Heart right ventricle (tissue), 16 donors: ENCODE measurements around the gene LZTS3. TPM values are rescaled to one million over a fixed set of nuclear protein-coding genes. Genes with fewer than 3 reads are reported as not detected.

ENCODE experiments used
- ATAC-seq, 8 donors: fragments of 200-7000 bp; cut with Tn5 transposase; one replicate each; pipeline ENCODE4 v1.9.1; 2020; ENCODE audit warnings: mild to moderate bottlenecking in 8 of 8, moderate library complexity in 8 of 8, moderate number of reproducible peaks in 1 of 8
- DNase-seq, 2 donors: peaks; one replicate each; pipeline ENCODE4 v3.0.0-alpha.2; 2020
- H3K27ac ChIP-seq, 10 donors: fragments of 200-600 bp; sonication (generic) in 2 of 10; one replicate each; pipeline versions ENCODE4 v1.5.0 to v1.8.0; 2020 to 2022; ENCODE audit warnings: mild to moderate bottlenecking in 3 of 10
- H3K27me3 ChIP-seq, 7 donors: fragments of 200-600 bp; one replicate each; pipeline ENCODE4 v1.8.0; 2021 to 2022; ENCODE audit warnings: mild to moderate bottlenecking in 2 of 7
- H3K36me3 ChIP-seq, 9 donors: fragments of 200-600 bp; sonication (generic) in 1 of 9; one replicate each; pipeline versions ENCODE4 v1.5.0 to v1.8.0; 2020 to 2022; ENCODE audit warnings: mild to moderate bottlenecking in 2 of 9
- H3K4me1 ChIP-seq, 9 donors: fragments of 200-600 bp; sonication (generic) in 1 of 9; one replicate each; pipeline versions ENCODE4 v1.5.0 to v1.8.0; 2020 to 2022; ENCODE audit warnings: mild to moderate bottlenecking in 4 of 9
- H3K4me3 ChIP-seq, 10 donors: fragments of 200-600 bp; sonication (generic) in 2 of 10; one replicate each; pipeline versions ENCODE4 v1.5.0 to v1.8.0; 2020 to 2022; ENCODE audit warnings: mild to moderate bottlenecking in 7 of 10, moderate library complexity in 2 of 10
- H3K9me3 ChIP-seq, 11 donors: fragments of 200-600 bp in 10 of 11; sonication (generic) in 2 of 11; one replicate each; pipeline versions ENCODE4 v1.5.0 to v1.8.0; 2013 to 2022; ENCODE audit warnings: mild to moderate bottlenecking in 2 of 11, control low read depth in 1 of 11, moderate library complexity in 1 of 11
- WGBS, 2 donors: extraction: QIAGEN DNeasy Blood & Tissue Kit; methylation state at CpG; one replicate each; pipeline ENCODE4 v1.1.7; 2013; ENCODE audit warnings: inconsistent platforms in 1 of 2; 5-methylcytosine and 5-hydroxymethylcytosine counted together
- intact Hi-C, 10 donors: fragments of 100-400 bp; cut with DNase I; formaldehyde crosslinking; loops; one replicate each; pipeline versions ENCODE4 v1.11.1 to v1.14.2; 2022
- polyA plus RNA-seq, 2 donors: library from polyadenylated mRNA; stranded (reverse); fragments of 200-250 nt; gene quantifications; one replicate each; pipeline ENCODE4 v1.2.3, GENCODE V29; 2013
- total RNA-seq, 10 donors: library from RNA; stranded (reverse); fragmentation: NEBNext Ultra II Directional in 3 of 10; extraction: Animal tissue kit (Norgen Biotek cat#: 25700) in 3 of 10; gene quantifications; one replicate each; pipeline versions ENCODE4 v1.2.1 to v1.2.4, GENCODE V29; 2021 to 2023
- TF ChIP-seq, protein P1 (sequence below), 9 donors: fragments of 200-600 bp; sonication (generic) in 2 of 9; IDR thresholded peaks; one replicate each; pipeline versions ENCODE4 v1.5.0 to v1.8.0; 2021 to 2022; ENCODE audit warnings: antibody characterized with exemption in 9 of 9, mild to moderate bottlenecking in 5 of 9, moderate library complexity in 1 of 9
- donor health status: Arrhythmogenic right ventricular cardiomyopathy.
- donor health status: ischemic (EF 13 %, LVEDD 7.1; RV severe dilation, severe dysfunction).
- donor health status: healthy with polysubstance abuse.
- donor health status: DM: no; HTN: yes; CAD: no.
- donor health status: DM: no; HTN: no; CAD: no.
- donor health status: ischemic (EF 25% LVEDD 6.9; RV normal size, moderate dysfunction).
- donor health status: ischemic (EF 25% LVEDD 5.7; RV mildly dilated, moderate dysfunction).
- donor health status: healthy.
- donor health status: DM: yes; HTN: yes; CAD: no.
- donor health status: Ischemic cardiomyopathy.
- donor health status: ischemic (EF 35%, LVEDD 5.7; RV mildly dilated, moderate dysfunction).
- donor health status: nonischemic (EF 11% LVEDD 7.7; RV severe dilation, severe dysfunction).
- donor health status: DM: yes; HTN: yes; CAD: no.
- donor health status: PGD.
- donor health status: ischemic (EF 29% LVEDD 5.4; RV normal size, mild dysfunction).
- donor health status: nonischemic (EF 23%, LVEDD 6.1; RV moderate dilation, normal function).

LZTS3 gene
- total and polyA plus RNA-seq, 12 donors, result 7.1 to 27.0 (median 9.5) TPM

DNA sequence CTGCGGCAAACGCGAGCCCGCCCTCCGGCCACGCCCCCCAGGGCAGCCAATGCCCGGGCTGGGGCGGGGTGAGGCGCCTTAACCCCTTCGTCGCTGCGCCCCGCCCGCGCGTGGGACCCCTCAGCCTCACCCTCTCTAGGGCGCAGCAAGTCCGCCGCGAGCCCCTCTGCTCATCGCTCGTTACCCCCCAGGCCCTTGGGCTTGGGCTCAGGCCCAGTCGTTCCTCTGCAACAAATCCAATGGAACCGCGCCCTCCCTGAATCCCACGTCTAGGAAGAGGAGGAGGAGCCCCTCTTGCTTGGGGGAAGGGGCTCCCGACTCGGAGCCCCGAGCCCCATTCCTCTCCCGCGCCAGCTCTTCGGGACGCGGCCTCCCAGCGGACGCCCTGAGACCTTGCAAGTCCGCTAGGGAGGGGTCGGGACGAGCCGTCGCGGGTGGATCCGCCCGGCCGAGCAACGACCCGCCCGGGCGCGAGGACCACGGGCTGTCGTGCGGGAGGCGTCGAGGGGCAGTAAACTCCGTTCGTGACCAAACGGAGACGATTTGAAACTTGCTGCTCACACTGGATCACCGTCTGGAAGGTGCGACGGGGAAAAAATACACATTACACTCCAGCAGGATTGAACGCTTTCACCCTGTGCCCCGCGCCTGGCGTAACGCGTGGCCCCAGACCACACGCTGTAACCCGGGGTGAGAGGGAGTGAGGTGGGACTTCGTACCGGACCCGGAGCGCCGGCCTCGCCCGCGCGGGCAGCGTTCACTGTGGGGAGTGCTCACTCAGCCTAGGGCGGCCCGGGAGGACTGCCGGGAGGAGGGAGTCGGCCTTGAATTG, 477 bp upstream of the LZTS3 start:
- DNase-seq (peak; percentile 90 to 94), ATAC-seq (peak; percentile 91 to 99 (median 95))
- H3K36me3 ChIP-seq, result no peaks in the 10 kb centered on the region
- H3K27ac ChIP-seq, result peak overlapping the region in 9 of 10 donors; percentile 47 to 86 (median 78)
- peaks cover 0 to 45% (median 0%) of the 10 kb centered on the region in 7 donors for H3K27me3 ChIP-seq
- peaks cover 3 to 31% (median 24%) of the 10 kb centered on the region in 9 donors for H3K4me1 ChIP-seq
- no peaks in the 10 kb centered on the region for H3K9me3 ChIP-seq
- TF ChIP-seq, protein P1, sequence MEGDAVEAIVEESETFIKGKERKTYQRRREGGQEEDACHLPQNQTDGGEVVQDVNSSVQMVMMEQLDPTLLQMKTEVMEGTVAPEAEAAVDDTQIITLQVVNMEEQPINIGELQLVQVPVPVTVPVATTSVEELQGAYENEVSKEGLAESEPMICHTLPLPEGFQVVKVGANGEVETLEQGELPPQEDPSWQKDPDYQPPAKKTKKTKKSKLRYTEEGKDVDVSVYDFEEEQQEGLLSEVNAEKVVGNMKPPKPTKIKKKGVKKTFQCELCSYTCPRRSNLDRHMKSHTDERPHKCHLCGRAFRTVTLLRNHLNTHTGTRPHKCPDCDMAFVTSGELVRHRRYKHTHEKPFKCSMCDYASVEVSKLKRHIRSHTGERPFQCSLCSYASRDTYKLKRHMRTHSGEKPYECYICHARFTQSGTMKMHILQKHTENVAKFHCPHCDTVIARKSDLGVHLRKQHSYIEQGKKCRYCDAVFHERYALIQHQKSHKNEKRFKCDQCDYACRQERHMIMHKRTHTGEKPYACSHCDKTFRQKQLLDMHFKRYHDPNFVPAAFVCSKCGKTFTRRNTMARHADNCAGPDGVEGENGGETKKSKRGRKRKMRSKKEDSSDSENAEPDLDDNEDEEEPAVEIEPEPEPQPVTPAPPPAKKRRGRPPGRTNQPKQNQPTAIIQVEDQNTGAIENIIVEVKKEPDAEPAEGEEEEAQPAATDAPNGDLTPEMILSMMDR (IDR thresholded peaks at IDR 0.05), result peak in 3 of 9 donors; percentile 12 to 31 (median 30)
- peak overlapping the region; percentile 66 to 97 (median 94) for H3K4me3 ChIP-seq
- 0 to 1% methylated on average over 82 to 84 of the region's 84 CpGs for WGBS, 2 donors
- intact Hi-C loops, result loop anchor here in 1 of 10 donors (2.0 kb wide), 1 partner anchor 63 kb away; no protein-coding TSS in a partner anchor

DNA sequence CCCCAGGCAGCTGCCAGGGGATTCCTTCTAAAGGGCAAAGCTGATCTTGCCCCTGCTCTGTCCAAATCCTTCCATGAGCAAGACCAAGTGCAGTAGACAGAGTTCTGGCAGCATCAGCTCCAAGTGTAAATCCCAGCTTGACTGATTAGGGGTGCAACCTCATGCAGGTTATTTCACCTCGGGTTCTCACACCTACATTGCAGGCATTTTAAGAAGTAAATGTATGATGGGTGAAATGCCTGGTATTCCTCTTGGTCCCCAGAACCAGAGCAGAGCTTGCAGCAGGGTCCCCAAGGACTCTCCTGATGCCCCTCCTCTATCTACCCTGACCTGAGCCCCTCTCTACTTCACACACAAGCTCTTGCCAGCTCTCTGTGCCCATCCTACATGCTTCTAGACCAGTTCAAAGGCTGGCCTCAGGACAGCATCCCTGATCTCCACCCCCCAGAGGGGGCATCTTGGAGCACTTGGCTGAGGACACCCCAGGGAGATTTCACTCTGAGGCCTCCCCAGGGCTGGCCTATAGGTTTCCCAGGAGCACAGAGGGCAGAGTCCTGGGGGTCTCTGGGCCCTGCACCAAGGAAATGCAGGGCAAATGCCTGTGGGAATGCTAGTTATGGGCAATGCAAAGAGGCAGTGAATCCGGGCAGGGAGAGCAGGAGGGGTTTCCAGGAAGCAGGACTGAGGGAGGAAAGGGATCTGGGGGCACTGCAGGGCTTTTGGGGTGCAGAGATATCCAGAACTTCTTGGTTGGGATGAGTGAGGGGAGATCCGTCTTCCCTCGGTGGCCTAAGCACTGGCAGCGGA, 1.0 kb downstream of the LZTS3 start:
- no peaks in the 10 kb centered on the region for H3K36me3 ChIP-seq
- 37 to 38% methylated on average over 5 of the region's 5 CpGs for WGBS, 2 donors
- H3K4me1 ChIP-seq, result peaks cover 3 to 31% (median 24%) of the 10 kb centered on the region in 9 donors
- H3K4me3 ChIP-seq, result peak overlapping the region; percentile 66 to 97 (median 94)
- ATAC-seq, result peak in 1 of 8 donors; percentile 1
- peak overlapping the region in 5 of 10 donors; percentile 52 to 86 (median 83) for H3K27ac ChIP-seq
- H3K9me3 ChIP-seq, result no peaks in the 10 kb centered on the region
- TF ChIP-seq, protein P1 (IDR thresholded peaks at IDR 0.05), result no peak
- intact Hi-C loops, result no loop called here
- peaks cover 0 to 60% (median 0%) of the 10 kb centered on the region in 7 donors for H3K27me3 ChIP-seq
- DNase-seq, result no peak

- no peak for ATAC-seq
- Histone ChIP-seq H3K9me3 (no peaks in the 10 kb centered on the region), H3K27ac (no peak overlapping the region), H3K36me3 (no peaks in the 10 kb centered on the region), H3K27me3 (peaks cover 0 to 68% (median 0%) of the 10 kb centered on the region in 7 donors), H3K4me3 (no peak overlapping the region), H3K4me1 (peaks cover 3 to 31% (median 24%) of the 10 kb centered on the region in 9 donors)
- TF ChIP-seq, protein P1 (IDR thresholded peaks at IDR 0.05), result no peak
- DNase-seq, result no peak
- intact Hi-C loops, result no loop called here
- whole genome bisulfite sequencing, 2 donors, result 84 to 87% methylated on average over 14 of the region's 14 CpGs
Measured at GRCh38 chr20:3171391-3172125, 1.8 kb downstream of the LZTS3 start.
